Activated CD8-positive, alpha-beta memory T cell treated with anti-CD3 and anti-CD28 coated beads, Interleukin-2, amount 50 U/mL, for 24 hours (primary cell): Measurements from ENCODE around the gene GRN.
"Not testable (repeated sequence)": the region's sequence is repeated elsewhere in the genome, so short reads cannot be mapped to it uniquely, and the experiment has no call there.

Experiments
- DNase-seq: peaks from one replicate; pipeline ENCODE4 v3.0.0-alpha.2; 2020; ENCODE audit errors: extremely low read depth

The GRN gene

GRCh38 chr17:44361292-44362260, 16.5 kb downstream of the GRN start:
- no peak for DNase-seq

GRCh38 chr17:44362459-44362948, 17.4 kb downstream of the GRN start:
- no peak for DNase-seq

GRCh38 chr17:44362949-44363612, 18.0 kb downstream of the GRN start:
- DNase-seq, result no peak

GRCh38 chr17:44363613-44364159, 18.6 kb downstream of the GRN start, which contains the start of gene FAM171A2:
Gene FAM171A2, minus strand, starts transcription at chr17:44363853. Its CDS starts 139 bp downstream, at chr17:44363714.
- no peak for DNase-seq

- not testable (repeated sequence) for DNase-seq
Observed at GRCh38 chr17:44365051-44365450, 19.9 kb downstream of the GRN start.

- DNase-seq, result no peak
Observed at GRCh38 chr17:44367231-44367979, 22.3 kb downstream of the GRN start.

DNA sequence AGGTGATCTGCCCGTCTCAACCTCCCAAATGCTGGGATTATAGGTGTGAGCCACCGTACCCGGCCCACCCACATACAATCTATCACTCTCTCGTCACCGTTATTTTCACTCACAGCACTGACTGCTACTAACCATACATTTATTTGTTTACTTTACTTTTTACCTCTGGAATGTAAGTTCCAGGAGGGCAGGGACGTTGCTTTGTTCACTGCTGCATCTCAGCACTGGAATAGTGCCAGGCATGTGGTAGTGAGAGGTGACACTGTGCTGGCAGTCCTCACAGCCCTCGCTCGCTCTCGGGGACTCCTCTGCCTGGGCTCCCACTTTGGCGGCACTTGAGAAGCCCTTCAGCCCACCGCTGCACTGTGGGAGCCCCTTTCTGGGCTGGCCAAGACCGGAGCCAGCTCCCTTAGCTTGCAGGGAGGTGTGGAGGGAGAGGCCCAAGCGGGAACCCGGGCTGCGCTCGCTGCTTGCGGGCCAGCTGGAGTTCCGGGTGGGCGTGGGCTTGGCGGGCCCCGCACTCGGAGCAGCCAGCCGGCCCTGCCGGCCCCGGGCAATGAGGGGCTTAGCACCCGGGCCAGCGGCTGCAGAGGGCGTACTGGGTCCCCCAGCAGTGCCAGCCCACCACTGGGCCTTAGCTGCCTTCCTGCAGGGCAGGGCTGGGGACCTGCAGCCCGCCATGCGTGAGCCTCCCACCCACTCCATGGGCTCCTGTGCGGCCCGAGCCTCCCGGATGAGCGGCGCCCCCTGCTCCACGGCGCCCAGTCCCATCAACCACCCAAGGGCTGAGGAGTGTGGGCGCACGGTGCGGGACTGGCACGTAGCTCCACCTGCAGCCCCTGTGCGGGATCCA, 23.5 kb downstream of the GRN start:
- DNase-seq, result not testable (repeated sequence)

- DNase-seq, result not testable (repeated sequence)
Observed at GRCh38 chr17:44369414-44370023, 24.4 kb downstream of the GRN start.

- DNase-seq, result no peak
Observed at GRCh38 chr17:44372036-44372435, 26.9 kb downstream of the GRN start.

- no peak for DNase-seq
Observed at GRCh38 chr17:44374306-44375195, 29.4 kb downstream of the GRN start.

DNA sequence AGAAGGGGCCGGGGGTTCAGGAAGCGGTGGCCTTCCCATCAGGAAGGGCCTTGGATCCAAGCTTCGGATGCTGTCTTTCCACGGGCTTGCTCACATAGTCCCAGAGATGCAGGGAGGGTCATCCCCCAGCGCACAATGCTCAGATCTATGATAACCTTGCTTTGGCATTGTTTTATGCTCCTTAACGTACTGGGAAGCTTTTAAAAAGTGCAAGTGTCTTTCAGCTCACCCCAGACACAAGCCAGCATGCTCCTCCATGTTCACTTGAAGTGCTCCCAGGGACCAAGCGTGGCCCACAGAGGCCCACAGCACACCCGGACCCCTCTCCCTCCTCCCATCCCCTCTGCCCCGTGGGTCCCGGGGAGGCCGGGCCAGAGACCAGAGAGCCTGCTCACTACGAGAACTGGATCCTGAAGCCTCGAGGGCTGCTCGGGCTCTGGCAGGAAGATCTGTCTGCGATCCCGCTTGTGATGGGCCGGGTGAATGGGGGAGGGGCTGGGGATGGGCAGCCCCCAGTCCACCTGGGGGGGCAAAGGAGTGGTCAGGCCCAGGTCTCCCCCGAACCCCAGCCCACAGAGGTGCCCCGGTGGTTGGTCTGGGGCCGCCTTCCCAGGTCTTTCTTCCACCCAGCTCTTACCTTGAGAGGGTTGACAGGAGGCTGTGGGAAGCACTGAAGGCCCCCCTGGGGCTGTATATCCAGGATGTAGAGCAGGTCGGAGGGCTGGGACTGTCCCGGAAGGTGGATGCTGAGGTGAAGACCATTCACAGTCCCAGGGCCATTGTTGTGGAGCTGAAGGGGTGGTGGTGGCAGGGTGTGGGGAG, 30.3 kb downstream of the GRN start:
- DNase-seq, result no peak

GRCh38 chr17:44376124-44376523, 31.0 kb downstream of the GRN start:
- DNase-seq, result no peak

DNA sequence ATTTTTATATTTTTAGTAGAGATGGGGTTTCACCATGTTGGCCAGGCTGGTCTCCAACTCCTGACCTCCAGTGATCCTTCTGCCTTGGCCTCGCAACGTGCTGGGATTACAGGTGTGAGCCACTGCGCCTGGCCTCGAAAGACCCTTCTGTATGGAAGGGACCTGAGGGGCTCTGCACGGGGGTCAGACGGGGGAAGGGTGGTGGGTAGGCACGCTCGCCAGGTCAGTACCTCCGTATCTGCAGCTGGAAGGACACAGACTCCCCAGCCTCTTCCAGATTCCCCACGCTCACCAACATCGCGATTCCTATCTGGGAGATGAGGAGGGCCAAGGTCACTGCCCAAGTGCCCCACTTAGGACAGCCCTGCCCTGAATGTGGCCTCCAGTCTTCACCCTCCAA, 31.7 kb downstream of the GRN start:
- DNase-seq, result no peak

GRCh38 chr17:44378171-44378705, 33.1 kb downstream of the GRN start:
- no peak for DNase-seq

DNA sequence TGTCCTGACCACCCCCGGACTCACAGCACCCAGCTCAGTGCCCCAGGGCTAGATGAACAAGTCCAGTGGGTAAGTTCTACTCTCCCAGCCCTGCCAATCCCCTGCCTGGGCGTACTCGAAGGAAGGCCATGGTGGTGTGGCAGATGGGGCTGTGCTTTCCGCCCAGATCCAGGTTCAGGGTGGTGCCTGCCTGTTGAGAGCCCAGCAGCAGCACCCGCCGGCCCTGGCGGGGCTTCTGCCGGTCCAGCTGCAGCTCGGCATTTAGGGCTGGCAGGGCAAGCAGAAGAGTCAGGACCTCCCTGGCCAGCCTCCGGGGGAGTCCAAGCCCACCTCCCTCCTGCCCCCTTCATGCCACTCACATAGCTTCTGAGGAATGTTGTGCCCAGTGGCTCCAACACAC, 34.8 kb downstream of the GRN start:
- no peak for DNase-seq

DNA sequence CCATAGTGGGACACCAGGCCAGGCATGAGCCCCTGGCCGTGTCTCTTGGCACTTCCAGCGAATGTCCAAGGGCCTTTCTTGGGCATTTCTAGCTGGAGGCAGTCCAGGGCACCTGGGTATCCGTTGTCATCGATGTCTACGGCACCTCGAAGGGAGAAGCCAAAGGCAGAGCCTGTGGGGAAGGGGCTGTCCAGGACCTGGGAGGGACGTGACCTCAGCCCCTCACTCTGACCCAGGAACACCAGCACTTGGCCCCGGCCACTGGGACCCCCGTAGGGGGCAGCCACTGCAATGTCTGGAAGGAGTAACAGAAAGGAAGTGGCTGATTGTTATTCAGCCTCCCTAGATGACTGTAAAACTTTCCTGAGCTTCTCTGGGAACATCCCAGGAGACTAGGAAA, 35.7 kb downstream of the GRN start:
- no peak for DNase-seq

- DNase-seq, result no peak
Observed at GRCh38 chr17:44381810-44382305, 36.8 kb downstream of the GRN start.

DNA sequence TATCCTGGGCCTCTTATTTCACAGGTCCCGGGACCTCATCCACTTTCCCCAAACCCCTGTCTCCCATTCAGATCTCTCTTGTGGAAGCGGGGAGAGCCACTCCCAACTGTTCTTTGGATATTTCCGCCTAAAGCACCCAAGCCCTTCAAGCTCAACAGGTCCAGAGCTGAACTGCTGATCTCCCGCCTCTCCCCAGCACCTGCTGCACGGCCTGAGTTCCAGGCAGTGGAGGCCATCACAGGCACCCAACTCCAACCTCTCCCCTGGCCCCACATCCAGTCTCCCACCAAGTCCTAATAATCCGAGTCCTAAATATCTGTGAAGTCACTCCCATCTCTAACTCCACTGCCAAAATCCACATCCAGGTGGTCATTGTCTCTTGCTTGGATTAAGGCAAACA, 37.8 kb downstream of the GRN start:
- no peak for DNase-seq
